GM18870 (cell line): Measurements from ENCODE around the gene MUC6.
"Not testable (repeated sequence)": the region's sequence is repeated elsewhere in the genome, so short reads cannot be mapped to it uniquely, and the experiment has no call there.

Experiments used
- ATAC-seq: cut with Tn5 transposase; IDR thresholded peaks from one replicate; pipeline ENCODE4 v1.9.1; 2021; ENCODE audit warnings: moderate library complexity; ENCODE audit not compliant: unreplicated experiment

MUC6 gene

DNA sequence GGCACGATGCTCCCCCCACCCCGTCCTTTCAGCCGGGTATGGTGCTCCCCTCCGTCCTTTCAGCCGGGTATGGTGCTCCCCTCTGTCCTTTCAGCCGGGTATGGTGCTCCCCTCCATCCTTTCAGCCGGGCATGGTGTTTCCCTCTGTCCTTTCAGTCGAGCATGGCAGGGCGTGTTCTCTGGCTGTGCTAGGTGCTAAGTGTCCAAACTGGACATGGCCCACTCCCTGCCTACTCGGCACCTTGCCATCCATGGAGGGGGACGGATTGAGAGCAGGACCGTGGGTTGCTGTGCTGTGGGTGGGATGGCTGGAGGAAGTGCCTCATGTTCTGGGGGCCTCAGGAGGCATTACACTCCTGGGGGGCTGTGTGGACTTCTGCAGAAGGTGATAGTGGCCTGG is 45.5 kb downstream of the MUC6 start:
- no peak for ATAC-seq

DNA sequence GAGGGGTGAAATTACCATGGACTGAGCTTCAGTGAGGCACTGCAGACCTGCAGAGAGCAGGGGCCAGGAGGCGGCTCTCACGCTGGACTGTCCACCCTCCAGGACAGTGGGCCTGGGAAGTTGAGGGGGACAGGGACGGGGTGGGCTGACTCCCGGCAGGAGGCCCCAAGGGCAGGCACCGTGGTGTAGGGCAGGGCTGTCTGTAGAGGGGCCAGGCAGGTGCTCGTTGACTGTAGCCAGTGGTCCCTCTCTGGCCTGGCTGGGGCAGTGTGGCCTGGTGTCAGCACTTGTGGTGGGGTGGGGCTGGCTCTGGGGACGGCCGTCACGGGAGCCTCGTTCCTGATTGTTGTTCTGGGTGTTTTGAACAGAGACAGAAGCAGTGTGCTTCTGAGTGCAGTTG is 46.4 kb downstream of the MUC6 start:
- ATAC-seq, result no peak

DNA sequence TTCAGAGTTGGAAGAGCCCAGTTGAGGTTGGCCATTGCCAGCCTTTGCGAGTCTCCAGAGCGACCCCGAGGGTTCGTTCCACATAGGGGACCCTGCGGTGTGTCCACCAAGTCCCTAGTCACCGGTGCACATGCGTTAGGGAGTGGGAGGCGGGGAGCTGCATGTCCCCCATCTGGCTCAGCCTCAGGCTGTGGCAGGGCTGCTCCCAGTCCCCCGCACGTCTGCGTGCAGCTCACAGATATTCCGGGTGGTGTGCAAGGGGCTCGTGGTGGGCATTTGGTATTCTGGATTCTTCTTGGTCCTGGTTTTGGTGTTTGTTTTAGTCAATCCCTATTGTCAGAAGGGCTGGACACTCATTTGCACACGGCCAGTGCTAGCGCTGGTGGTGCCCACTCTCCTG is 48.8 kb downstream of the MUC6 start:
- no peak for ATAC-seq

DNA sequence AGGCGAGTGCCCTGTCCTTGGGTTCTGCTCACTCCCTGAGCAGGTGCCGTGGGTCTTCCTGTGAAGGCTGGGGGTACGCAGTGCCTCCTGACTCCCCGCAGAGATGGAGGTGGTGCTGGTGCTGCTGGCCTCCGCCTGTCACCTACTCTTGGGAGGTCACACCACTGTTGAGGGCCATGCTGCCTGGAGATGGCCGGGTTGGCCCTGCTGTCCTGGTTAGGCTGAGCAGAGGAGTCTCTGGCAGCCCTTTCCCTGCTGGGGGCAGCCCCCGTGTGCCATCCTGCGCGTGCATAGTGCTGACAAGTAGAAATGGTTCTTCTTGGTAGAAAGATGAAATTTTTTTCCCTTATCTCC is 49.6 kb downstream of the MUC6 start:
- ATAC-seq, result no peak

DNA sequence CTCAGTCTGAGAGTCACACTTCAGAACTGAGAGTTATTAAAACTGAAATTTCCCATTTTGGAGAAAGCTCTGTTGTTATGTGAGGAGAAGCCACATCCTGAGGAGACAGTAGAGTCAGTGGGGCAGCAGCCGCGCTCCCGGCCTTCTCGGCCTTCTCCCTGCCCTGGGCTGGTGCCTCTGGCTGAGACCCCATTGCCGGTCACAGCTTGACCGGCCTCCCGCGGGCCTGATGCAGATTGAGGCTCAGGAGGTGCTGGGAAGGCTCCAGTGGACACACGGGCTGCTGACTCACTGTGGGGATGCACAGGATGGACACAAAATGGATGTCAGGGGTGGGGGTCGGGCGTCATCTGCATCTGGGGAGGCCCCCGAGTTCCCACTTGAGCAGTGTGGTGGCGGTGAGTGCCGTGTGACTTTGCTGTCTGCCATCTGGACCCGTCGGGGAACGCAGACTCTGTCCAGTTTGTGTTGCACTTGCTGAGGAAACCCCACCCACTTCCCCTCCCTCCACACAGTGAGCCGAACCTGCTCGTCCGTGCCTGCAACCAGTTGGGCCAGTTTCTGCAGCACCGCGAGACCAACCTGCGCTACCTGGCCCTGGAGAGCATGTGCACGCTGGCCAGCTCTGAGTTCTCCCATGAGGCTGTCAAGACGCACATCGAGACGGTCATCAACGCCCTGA is 50.1 kb downstream of the MUC6 start:
- ATAC-seq, result no peak

DNA sequence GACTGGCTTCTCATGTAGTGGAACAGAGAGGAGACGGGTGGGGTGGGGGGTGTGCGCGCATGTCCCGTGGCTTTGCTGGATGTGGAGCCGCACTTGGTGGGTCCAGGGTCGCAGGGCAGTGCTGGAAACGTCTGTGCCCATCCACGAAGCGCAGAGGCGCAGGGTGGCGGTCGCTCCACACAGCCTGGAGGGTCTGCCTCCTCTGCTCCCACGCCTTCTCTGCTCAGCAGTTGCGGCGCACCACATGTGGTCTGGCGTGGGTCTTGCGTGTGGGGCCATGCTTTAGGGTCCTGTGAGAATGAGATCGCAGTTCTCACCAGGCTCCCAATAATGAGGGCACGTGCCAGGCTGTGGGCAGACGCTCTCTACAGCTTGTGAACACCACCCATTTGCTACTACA is 50.7 kb downstream of the MUC6 start:
- ATAC-seq, result no peak

DNA sequence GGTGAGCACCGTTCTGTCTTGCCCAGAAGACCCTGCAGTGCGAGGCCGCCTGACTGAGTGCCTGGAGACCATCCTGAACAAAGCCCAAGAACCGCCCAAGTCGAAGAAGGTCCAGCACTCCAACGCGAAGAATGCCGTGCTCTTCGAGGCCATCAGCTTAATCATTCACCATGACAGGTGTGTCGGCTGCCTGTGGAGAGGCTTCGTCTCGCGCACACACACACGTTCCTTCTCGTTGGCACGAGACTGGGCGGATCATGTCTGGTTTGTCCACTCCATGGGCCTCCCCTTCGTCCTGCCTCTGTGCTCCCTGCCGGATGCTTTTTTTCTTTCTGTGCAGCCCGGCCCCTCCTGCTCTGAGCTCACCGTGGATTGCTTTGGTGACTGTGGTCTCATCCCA is 51.1 kb downstream of the MUC6 start:
- no peak for ATAC-seq

DNA sequence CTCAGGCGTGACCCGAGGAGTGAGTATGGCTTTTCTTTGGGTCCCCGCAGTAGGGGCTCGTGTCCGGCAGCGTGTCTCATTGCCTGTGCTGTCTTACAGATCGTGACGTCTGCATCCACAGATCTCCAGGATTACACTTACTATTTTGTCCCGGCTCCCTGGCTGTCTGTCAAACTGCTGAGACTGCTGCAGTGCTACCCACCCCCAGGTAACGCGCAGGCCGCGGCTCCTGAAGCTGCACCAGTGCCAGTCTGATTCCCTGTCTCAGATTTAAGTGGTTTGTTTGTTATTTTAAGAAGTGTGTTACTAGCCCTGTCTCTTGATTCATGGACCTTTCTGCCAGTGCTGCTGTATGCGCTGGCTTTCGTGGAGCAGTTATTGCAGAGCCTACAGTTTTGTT is 52.0 kb downstream of the MUC6 start:
- ATAC-seq, result no peak

DNA sequence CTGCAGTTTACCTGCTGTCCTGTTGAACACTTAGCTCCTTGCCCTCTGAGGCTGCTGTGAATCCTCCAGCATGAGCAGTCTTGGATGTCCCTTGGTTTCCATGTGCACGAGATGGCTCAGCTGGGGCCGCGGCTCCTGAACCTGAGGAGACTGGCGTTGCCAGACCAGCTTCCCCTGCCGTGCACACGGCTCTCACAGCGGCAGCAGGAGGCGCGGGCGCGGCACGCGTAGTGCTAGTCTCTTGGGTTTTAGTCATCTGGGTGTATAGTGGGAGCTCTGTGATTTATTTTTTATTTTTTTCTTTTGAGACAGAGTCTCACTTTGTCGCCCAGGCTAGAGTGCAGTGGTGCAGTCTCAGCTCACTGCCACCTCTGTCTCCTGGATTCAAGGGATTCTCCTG is 54.8 kb downstream of the MUC6 start:
- ATAC-seq, result no peak

DNA sequence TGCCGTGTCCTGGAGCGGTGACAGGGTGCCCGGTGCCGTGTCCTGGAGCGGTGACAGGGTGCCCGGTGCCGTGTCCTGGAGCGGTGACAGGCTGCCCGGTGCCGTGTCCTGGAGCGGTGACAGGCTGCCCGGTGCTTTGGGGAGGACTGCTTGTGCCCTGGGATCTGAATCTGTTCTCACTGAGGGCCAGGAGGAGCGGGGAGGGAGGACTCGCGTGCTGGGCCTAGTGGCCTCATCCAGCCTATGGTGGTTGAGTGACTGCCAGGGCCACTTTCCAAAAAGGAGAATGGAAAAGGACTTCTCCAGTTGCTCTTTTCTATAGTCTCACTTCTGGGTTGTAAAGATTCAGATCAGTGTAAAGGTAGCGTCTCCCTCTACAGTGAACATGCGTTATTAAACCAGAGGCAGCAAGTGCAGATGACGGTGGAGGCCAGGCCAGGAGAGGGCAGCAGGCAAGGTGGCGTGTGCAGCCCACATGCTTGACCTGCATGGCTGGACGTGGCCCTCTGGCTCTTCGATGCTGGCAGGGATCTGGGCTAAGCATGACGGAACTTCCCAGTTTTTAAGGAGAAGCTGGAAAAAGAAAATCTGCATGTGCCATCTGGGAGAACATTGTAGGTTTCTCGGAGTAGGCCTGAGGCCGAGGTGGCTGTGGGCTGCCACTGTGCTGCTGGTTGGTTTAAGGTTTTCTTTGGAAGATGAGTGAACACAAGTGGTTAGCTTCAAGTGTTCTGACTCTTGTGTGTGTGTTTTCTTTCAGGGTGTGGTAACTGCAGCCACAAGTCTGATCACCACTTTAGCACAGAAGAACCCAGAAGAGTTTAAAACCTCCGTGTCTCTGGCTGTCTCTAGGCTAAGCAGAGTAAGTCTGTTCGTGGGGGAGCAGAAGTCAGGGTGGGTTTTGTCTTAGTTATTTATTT is 55.8 kb downstream of the MUC6 start:
- ATAC-seq, result no peak

DNA sequence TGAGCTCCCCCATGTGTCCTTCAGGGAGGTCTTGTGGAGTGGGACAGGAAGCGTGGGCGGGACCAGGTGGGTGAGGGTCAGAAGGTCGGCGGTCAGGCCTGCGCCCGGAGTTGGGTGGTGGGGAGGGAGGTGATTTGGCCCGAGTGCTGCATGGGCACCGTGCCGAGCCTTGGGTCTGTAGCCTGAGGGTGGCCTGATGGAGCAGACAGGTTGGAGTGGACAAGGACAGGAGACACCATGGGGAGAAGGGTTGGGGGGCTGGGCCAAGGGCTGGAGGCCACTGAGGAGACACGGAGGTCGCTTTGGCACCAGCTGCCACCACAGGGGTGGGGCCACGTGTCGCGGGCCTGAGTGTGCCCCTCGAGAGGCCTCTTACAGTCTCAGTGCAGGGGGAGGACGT is 57.7 kb downstream of the MUC6 start:
- ATAC-seq, result no peak

DNA sequence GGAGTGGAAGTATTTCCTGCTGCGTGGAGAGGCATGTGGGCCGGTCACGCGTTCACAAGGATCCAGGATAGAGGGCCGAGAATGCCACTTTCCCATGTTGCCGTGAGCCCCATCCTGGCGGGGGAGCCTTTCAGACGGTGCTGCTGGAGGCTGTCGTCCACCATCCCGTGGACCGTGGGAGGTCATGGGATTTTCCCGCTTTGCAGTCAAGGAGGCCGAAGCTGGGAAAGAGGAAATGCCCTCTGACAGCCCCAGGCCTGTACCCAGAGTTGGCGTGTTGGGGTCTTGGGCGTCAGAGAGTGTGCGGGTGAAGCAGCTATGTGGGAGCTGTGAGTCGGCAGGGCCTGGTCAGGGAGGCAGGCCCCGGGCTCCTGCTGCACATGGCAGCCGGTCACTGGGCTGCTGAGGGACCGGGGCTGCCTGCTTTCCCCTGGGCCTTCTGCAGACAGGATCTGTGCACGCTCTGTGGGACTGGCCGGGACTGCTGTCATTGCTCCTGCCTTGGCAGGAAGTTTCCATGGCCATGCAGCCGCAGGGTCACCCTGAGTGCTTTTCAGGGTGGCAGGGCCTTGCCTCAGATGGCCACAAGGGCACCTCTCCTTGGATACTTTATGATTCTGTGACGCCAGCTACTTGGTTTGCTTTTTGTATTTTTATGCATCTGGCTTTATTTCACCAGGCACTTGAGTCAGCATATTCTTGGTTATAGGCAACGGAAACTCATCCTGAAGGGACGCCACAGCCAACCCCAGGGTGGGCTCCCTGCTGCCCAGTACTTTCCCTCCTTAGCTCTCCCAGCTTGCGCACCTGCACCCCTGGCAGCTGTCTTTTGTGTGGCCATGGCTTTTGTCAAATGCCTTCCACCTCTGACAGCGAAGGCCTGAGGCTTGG is 58.4 kb downstream of the MUC6 start:
- no peak for ATAC-seq

DNA sequence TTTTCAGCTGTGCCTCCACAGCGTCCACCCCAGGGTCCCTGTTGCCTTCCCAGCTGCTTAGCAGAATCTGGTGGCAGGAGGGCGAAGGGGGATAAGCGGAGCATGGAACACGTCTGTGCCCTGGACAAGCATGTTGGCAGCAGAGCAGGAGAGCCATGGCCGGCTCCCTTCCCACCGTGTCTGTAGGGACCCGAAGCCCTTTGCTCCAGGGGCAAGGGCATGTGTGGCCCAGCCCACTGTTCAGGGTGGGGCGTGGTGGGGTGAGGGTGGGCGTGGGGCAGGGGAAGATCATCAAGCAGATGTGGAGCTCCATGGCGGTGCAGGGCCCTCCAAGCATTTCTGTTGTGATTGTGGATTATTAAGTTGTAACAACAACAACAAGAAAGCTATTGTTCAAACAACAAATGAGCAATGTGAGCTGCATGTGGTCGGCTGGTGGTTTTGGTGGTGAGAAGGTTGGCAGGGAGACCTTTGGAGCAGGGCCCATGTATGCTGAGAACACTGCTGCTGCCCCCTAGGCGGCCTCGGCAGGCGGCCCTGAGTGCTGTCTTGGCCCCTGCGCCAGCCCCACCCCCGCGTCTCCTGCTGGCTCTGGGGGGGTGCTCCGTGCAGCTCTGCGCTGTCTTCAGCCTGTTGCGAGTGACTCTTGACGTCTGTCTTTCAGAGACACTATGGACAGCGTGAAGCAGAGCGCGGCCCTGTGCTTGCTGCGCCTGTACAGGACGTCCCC is 59.9 kb downstream of the MUC6 start:
- ATAC-seq, result no peak

DNA sequence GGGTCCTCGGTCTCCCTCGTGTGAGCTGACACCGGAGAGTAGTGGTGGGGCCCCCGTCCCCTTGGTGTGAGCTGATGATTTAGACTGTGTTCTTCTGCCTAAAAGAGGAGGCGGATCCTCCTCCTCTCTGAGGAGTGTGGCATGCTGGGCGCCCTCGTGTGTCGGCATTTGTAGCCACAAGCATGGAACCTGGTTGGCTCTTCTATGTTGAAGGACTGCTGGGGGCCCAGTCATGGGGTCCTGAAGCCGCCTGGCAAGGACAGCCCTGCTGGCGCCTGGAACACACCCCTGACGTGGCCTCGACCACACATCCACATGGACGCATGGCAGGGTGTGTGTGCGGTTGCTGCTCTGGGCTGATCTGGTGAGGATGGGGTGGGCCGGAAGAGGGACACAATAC is 60.7 kb downstream of the MUC6 start:
- ATAC-seq, result no peak

DNA sequence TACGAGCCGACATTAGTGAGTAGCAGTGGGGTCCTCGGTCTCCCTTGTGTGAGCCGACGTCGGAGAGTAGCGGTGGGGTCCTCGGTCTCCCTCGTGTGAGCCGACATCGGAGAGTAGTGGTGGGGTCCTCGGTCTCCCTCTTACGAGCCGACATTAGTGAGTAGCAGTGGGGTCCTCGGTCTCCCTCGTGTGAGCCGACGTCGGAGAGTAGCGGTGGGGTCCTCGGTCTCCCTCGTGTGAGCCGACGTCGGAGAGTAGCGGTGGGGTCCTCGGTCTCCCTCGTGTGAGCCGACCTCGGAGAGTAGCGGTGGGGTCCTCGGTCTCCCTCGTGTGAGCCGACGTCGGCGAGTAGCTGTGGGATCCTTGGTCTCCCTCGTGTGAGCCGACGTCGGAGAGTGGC is 61.1 kb downstream of the MUC6 start:
- not testable (repeated sequence) for ATAC-seq

DNA sequence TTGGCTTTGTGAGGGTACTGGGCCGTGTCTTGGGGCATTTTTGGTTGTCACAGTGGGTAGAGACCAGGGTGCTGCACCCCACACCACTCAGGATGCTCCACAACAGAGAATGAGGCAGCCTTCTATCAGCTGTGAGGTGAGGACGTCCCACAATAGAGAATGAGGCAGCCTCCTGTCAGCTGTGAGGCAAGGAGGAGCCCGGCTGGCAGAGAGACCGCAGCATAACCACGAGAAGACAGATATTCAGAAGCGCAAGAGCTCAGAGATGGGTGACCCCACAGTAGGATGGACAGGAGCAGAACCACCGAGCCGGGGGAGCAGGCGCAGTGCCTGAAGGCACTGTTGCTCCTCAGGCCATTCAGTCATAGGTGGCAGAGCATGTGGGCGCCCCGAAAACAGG is 63.3 kb downstream of the MUC6 start:
- ATAC-seq, result no peak

DNA sequence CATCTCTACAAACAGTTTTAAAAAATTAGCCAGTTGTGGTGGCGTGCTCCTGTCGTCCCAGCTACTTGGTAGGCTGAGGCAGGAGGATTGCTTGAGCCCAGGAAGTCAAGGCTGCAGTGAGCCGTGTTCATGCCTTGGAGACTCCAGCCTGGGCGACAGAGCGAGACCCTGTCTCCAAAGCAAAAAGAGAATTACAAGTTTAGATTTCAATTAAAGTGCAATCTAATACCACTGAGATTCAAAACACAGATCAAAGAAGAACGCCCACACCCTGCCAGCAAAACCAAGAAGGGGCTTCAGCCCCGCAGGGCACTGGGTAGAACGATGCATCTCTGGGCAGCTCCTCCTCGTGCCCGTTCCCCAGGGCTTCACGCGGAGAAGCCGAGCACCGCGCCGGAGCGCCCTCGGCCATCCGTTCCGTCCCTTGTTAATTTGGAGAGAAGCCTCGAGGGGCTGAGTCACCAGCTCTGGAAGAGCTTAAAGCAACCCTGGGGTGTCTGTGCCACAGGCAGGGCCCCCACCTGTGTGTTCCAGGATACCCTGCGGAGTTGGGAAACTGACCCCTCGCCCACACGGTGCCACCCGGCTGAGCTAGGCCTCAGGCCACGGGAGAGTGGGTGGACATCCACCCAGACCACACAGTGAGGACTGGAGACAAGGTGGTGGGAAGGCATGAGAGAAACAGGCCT is 63.9 kb downstream of the MUC6 start:
- no peak for ATAC-seq

DNA sequence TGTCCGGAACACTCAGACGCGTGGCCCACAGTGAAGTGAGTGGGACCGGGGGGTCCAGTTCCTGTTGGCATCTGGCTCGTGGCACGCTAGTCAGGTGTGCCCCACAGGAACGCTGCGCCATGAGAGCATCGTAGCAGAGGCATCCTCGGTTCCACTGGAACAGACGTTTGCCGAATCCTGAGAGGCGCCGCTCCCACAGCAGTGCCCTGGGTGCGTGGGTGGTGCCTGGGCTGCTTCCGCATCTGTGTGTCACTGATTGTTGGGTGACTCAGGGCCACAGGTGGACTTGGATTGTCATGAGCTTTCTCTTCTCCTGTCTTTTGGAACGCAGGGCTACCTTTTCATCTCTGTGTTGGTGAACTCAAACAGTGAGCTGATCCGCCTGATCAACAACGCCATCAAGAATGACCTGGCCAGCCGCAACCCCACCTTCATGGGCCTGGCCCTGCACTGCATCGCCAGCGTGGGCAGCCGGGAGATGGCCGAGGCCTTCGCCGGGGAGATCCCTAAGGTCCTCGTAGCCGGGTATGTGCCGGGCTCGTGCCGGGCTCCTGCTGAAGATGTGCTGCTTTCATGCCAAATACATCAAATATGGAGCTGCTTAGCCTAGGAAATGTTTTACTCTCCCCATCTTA is 64.7 kb downstream of the MUC6 start:
- no peak for ATAC-seq

DNA sequence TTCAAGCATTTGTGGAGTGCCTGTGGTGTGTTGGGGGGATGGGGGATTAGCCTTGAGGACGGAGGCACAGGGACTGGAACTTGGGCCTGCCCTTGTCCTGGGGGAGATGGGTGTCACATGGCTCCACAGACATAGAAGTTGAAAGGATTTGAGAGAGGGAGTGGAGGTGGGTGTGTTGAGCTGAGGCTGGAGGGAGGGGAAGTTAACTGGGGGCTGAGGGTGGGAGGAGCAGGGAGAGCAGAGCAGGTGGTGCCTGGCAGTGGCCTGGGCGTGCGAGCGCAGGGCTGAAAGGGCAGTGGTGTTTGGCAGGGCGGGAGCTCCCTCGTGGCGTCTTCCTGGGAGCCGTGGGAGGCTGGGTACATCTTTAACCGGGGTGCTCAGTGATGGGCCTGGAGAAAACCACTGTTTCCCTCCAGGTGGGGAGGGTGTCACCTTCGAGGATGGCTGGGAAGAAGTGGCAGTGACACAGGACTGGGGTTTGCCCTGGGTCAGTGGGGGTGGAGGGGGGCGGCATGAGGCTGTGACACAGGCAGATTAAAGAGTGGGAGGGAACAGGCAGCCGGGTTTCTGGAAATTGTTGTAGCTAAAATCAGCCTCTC is 65.3 kb downstream of the MUC6 start:
- no peak for ATAC-seq
